Panc1 (cell line): ENCODE data around the gene ALDH7A1. TPM values are rescaled to one million over a fixed set of nuclear protein-coding genes. Genes with fewer than 3 reads are reported as not detected.
A peak's percentile ranks its signal among the peaks of the same experiment; 100 is the strongest.

Source experiments
- ATAC-seq: fragments of 200-7000 bp; cut with Tn5 transposase; 2 replicates; pipeline ENCODE4 v1.9.1; 2020; ENCODE audit warnings: mild to moderate bottlenecking, moderate library complexity
- BruUV-seq: library from RNA; stranded (reverse); fragments of 400-500 nt; replicated peaks from 2 replicates; lab custom pipeline; 2021; lab: Mats Ljungman, UMichigan
- CTCF ChIA-PET: fragments of 300-600 bp; sonication (Branson Sonifier 250); formaldehyde crosslinking; loops from one replicate; lab custom pipeline; 2022; ENCODE audit warnings: antibody characterized with exemption; lab: Charles Lee
- POLR2A ChIA-PET: fragments of 300-600 bp; sonication (Branson Sonifier 250); formaldehyde crosslinking; loops from one replicate; lab custom pipeline; 2022; ENCODE audit warnings: antibody characterized with exemption; lab: Charles Lee
- DNase-seq: peaks from one replicate; pipeline ENCODE4 v3.0.0-alpha.2; 2010; ENCODE audit warnings: low read depth, low spot score
- H3K27ac ChIP-seq: 2 replicates; pipeline ENCODE4 v1.5.1; 2011; ENCODE audit warnings: mild to moderate bottlenecking, low read length, inconsistent platforms
- H3K27me3 ChIP-seq: fragments of 200-500 bp; sonication (Bioruptor generic); 2 replicates; pipeline ENCODE4 v1.6.0; 2014; ENCODE audit warnings: low read length, inconsistent platforms; ENCODE audit not compliant: control insufficient read depth, insufficient read depth
- H3K36me3 ChIP-seq: fragments of 200-500 bp; sonication (Bioruptor generic); 2 replicates; pipeline ENCODE4 v1.5.1; 2014; ENCODE audit warnings: inconsistent platforms, mild to moderate bottlenecking, low read length, moderate library complexity; ENCODE audit not compliant: control insufficient read depth, insufficient read depth
- H3K4me1 ChIP-seq: 2 replicates; pipeline ENCODE4 v1.5.1; 2011; ENCODE audit warnings: inconsistent platforms, mild to moderate bottlenecking, low read length, moderate library complexity; ENCODE audit not compliant: control insufficient read depth, insufficient read depth
- H3K4me3 ChIP-seq, 2 experiments: 2 replicates each; pipeline ENCODE4 v1.5.1; 2011 to 2012; ENCODE audit warnings: low read depth in 2 of 2, low read length in 2 of 2, mild to moderate bottlenecking in 2 of 2, inconsistent platforms in 1 of 2, moderate library complexity in 1 of 2
- H3K9me3 ChIP-seq: fragments of 200-500 bp; sonication (Bioruptor generic); 2 replicates; pipeline ENCODE4 v1.5.1; 2014; ENCODE audit warnings: low read depth, mild to moderate bottlenecking, inconsistent platforms, low read length, moderate library complexity; ENCODE audit not compliant: control insufficient read depth, insufficient read depth
- POLR2AphosphoS5 ChIP-seq: IDR thresholded peaks from 2 replicates; pipeline ENCODE4 v1.6.1; 2012; ENCODE audit warnings: mild to moderate bottlenecking, low read depth, low read length, moderate library complexity
- SIN3A ChIP-seq: IDR thresholded peaks from 2 replicates; pipeline ENCODE4 v1.6.1; 2012; ENCODE audit warnings: low read depth, mild to moderate bottlenecking, low read length, moderate library complexity, borderline replicate concordance; ENCODE audit not compliant: insufficient read depth
- TCF7L2 ChIP-seq: IDR thresholded peaks from 2 replicates; pipeline ENCODE4 v1.6.1; 2011; ENCODE audit warnings: mild to moderate bottlenecking, low read depth, low read length, inconsistent platforms
- in situ Hi-C: cut with HindIII; loops from 2 replicates; pipeline ENCODE4 v1.10.0; 2016; ENCODE audit warnings: low sequenced_read_pairs, low pct_unique_long_range_greater_than_20kb
- intact Hi-C: fragments of 100-400 bp; cut with micrococcal nuclease; formaldehyde crosslinking; loops from one replicate; pipeline ENCODE4 v1.10.0; 2022; ENCODE audit not compliant: unreplicated experiment
- total RNA-seq: library from RNA; stranded (reverse); gene quantifications from one replicate; pipeline ENCODE4 v1.2.1, GENCODE V29; 2021; ENCODE audit not compliant: unreplicated experiment
- TF ChIP-seq, protein P1 (sequence below): fragments of 450-650 bp; IDR thresholded peaks from 2 replicates; pipeline ENCODE4 v1.5.1; 2017; ENCODE audit warnings: mild to moderate bottlenecking
- TF ChIP-seq, protein P2 (sequence below), 2 experiments: IDR thresholded peaks; 2 replicates each; pipeline ENCODE4 v1.6.1; 2011 to 2012; ENCODE audit warnings: low read depth in 2 of 2, control low read depth in 1 of 2, low read length in 1 of 2, mild to moderate bottlenecking in 1 of 2, moderate library complexity in 1 of 2; ENCODE audit not compliant: insufficient read depth in 1 of 2

The ALDH7A1 gene
- total RNA-seq, 1 experiment from 2014 or later: 52.9 TPM

DNA sequence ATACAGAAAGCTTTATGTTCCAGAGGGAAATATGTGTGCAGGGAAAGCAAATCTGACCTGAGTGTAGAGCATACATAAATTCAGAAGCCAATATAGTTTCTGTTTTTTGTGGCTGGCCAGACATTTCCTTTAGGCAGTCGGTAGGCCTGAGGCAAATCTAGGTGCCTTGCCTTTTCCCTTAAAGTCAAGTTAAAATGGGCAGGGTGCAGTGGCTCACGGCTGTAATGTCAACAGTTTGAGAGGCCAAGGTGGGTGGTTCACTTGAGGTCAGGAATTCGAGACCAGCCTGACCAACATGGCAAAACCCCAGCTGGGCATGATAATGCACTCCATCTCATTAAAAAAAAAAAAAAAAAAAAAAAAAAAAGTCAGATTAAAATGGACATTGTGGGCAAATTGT, 36.9 kb upstream of the ALDH7A1 start:
- H3K27ac ChIP-seq: no peak overlapping the region

DNA sequence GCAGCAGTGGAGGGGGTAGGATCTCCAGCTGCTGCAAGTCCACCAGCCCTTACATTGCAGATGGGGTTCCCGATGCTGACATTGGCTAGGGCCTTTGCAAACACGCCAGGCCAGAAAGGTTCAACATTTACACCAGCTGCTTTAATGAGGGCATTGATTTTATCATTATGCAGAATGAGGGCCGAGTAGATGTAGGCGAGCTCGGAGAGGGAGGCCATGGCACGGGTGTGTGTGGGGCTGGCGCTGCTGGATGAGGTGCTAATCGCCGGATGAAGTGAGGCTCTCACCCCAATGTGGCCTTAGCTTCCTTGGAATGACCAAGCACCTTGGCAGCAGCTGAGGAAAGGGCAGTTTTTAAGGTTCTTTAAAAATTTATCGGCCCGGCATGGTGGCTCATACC, 33.1 kb upstream of the ALDH7A1 start:
- CTCF ChIA-PET: no interaction called here
- POLR2A ChIA-PET: interaction anchor here (0.7 kb wide), 1 partner anchor 568 kb away, joined by 12 read pairs; no protein-coding TSS in a partner anchor
- no peaks in the 10 kb centered on the region for H3K9me3 ChIP-seq
- H3K27me3 ChIP-seq: no peaks in the 10 kb centered on the region
- H3K27ac ChIP-seq: no peak overlapping the region
- in situ Hi-C loops: no loop called here
- ATAC-seq (no peak), DNase-seq (no peak)
- BruUV-seq: no TSS peak
- intact Hi-C loops: no loop called here
- no peak for TF ChIP-seq TCF7L2
- TF ChIP-seq, protein P1, sequence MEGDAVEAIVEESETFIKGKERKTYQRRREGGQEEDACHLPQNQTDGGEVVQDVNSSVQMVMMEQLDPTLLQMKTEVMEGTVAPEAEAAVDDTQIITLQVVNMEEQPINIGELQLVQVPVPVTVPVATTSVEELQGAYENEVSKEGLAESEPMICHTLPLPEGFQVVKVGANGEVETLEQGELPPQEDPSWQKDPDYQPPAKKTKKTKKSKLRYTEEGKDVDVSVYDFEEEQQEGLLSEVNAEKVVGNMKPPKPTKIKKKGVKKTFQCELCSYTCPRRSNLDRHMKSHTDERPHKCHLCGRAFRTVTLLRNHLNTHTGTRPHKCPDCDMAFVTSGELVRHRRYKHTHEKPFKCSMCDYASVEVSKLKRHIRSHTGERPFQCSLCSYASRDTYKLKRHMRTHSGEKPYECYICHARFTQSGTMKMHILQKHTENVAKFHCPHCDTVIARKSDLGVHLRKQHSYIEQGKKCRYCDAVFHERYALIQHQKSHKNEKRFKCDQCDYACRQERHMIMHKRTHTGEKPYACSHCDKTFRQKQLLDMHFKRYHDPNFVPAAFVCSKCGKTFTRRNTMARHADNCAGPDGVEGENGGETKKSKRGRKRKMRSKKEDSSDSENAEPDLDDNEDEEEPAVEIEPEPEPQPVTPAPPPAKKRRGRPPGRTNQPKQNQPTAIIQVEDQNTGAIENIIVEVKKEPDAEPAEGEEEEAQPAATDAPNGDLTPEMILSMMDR: no peak
- TF ChIP-seq SIN3A: no peak
- TF ChIP-seq, protein P2, sequence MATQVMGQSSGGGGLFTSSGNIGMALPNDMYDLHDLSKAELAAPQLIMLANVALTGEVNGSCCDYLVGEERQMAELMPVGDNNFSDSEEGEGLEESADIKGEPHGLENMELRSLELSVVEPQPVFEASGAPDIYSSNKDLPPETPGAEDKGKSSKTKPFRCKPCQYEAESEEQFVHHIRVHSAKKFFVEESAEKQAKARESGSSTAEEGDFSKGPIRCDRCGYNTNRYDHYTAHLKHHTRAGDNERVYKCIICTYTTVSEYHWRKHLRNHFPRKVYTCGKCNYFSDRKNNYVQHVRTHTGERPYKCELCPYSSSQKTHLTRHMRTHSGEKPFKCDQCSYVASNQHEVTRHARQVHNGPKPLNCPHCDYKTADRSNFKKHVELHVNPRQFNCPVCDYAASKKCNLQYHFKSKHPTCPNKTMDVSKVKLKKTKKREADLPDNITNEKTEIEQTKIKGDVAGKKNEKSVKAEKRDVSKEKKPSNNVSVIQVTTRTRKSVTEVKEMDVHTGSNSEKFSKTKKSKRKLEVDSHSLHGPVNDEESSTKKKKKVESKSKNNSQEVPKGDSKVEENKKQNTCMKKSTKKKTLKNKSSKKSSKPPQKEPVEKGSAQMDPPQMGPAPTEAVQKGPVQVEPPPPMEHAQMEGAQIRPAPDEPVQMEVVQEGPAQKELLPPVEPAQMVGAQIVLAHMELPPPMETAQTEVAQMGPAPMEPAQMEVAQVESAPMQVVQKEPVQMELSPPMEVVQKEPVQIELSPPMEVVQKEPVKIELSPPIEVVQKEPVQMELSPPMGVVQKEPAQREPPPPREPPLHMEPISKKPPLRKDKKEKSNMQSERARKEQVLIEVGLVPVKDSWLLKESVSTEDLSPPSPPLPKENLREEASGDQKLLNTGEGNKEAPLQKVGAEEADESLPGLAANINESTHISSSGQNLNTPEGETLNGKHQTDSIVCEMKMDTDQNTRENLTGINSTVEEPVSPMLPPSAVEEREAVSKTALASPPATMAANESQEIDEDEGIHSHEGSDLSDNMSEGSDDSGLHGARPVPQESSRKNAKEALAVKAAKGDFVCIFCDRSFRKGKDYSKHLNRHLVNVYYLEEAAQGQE (IDR thresholded peaks at IDR 0.05; ENCODE audit: insufficient read depth in 1 of 2, low read depth in 2 of 2, low read length in 1 of 2): no peak
- no peak overlapping the region for H3K4me3 ChIP-seq
- H3K36me3 ChIP-seq: peaks cover 4% of the 10 kb centered on the region; the same call in 1 of the 2 replicates
- H3K4me1 ChIP-seq: peaks cover 4% of the 10 kb centered on the region; the same call in 1 of the 2 replicates

More for the DNA sequence above, 36.9 kb upstream of the ALDH7A1 start:
- H3K36me3 ChIP-seq: no peaks in the 10 kb centered on the region
- in situ Hi-C loops: no loop called here
- intact Hi-C loops: no loop called here
- ATAC-seq: 0 out of 2 replicates have a peak, but pooled peaks have one; percentile 47
- BruUV-seq: no TSS peak
- TF ChIP-seq TCF7L2: 0 out of 2 replicates have a peak, but pooled peaks have one; percentile 39
- TF ChIP-seq, protein P1: no peak
- no peak for TF ChIP-seq POLR2AphosphoS5
- TF ChIP-seq, protein P2 (IDR thresholded peaks at IDR 0.05; ENCODE audit: insufficient read depth in 1 of 2, low read depth in 2 of 2, low read length in 1 of 2): no peak
- POLR2A ChIA-PET: no interaction called here
- no peak for DNase-seq
- no peaks in the 10 kb centered on the region for H3K27me3 ChIP-seq
- CTCF ChIA-PET: no interaction called here
- no peaks in the 10 kb centered on the region; the same call in 1 of the 2 replicates for H3K4me1 ChIP-seq
- no peak overlapping the region for H3K4me3 ChIP-seq
- H3K9me3 ChIP-seq: no peaks in the 10 kb centered on the region
